NCI-H128 (cell line): ENCODE measurements around the gene SULT1B1.
A peak's percentile ranks its signal among the peaks of the same experiment; 100 is the strongest.
"Not testable (repeated sequence)": the region's sequence is repeated elsewhere in the genome, so short reads cannot be mapped to it uniquely, and the experiment has no call there.

ENCODE experiments used
- DNase-seq: peaks from one replicate; lab custom pipeline; 2025; ENCODE audit not compliant: unreplicated experiment; lab: John Stamatoyannopoulos, UW

The SULT1B1 gene

DNA sequence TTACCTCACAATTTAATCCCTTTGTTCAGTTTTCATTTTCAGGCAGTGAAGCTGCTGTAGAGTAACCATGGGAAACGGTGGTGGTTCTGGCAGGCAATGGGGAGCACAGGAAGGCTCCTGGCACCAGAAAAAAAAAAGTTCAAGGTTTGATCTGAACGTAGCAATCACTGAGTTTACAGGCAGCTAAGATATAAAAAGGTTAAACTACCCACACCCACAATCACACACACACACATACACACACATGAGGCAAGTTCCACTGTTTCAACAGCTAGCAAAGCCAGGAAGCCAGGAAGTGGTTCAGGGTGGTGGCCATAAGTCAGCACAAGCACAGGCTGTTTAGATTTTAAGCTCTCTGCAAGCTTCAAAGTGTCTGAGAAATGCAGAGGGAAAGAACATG, at the start of gene SULT1B1:
SULT1B1 (minus strand) TSS at position 166 of the 400 bp plus-strand sequence. CDS start 5,403 bp downstream, outside the sequence.
- no peak for DNase-seq

DNA sequence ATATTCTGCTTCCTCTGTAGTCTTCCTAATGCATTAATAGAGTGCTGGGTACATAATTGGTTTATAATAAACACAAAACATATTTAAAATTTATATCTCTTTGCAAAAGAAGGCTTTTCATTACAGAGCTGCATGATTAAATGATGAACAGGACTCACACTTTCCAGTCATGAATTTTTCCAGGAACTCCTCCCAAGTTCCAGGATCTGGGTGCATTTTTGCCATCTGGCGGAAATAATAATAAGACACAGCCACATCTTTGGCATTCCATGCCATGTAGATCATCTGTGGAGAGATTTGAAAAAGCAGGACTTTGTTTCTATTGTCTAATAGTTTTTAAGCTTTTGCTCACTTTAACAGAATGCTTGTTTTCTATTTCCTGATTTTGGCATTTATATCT, 40.2 kb upstream of the SULT1B1 start:
- DNase-seq, result no peak

DNA sequence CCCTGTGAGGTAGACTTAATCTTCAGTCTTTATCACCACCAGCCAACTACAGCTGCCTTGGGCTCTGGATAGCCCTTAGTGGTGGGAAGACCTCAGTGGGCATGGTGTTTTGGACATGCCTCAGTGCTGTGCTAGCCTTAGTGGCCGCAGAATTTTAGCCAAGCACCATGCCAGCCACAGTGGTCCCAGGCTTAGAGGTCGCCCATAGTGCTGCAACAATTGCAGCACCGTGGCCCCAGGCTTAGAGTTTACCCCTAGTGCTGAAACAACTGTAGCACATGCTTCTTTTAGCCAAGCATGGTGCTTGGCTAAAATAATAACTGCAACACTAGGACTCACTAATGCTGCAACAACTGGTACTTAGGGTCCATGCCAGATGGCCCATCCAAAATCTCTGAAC, 38.9 kb upstream of the SULT1B1 start:
- DNase-seq, result no peak

DNA sequence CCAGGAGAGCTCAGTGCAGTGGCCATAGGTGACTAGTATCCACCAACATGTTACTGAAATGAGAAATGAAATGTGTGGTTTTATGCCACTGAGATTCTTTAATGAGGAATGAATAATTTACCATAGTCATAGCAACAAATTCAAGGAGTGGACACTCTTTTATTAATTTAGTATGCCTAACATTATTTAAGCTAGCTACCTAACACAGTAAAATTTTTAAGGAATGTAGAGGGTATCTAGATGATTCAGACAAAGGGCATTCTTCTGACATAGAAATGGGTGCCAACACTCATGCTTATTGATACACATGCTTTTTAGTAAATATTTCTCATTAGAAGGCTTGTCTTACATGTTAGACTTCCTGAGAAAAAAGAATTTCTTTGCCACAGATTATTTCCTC, 33.3 kb upstream of the SULT1B1 start:
- DNase-seq, result no peak

DNA sequence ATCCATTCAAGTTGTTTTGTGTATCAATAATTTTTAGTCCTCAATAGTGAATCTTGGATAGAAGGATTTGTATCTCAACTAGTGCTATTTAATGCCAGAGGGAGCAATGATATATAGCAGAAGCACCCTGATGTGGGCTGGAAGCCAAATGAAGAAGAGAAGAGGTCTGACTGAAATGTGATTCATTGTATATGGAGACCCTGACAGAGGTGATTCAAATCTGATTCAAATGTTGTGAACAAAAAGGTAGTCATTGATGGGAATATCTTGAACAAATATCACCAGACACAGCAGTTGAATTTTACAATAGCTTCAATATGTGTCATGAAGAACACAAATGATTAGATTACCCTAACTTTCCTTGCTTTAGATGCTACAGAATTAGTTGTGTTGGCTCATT, 27.5 kb upstream of the SULT1B1 start:
- DNase-seq, result no peak

DNA sequence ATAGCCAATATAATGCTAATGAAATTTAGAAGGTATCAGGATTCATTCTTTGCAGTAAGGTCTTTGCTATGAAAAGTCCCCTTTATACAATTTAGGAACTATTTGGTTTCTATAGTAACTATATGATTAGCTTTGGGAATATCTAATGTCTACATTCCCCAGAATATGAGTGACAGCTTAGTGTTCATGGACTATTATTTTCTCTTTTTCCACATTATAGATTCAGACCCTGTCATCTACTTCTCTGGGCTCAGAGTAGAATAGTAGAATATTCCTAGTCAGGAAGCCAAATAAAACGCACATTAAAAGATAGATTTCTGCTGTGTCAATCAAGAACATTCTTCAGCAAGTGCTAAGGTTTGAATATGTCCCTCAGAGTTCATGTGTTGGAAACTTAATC, 26.1 kb upstream of the SULT1B1 start:
- DNase-seq, result no peak

DNA sequence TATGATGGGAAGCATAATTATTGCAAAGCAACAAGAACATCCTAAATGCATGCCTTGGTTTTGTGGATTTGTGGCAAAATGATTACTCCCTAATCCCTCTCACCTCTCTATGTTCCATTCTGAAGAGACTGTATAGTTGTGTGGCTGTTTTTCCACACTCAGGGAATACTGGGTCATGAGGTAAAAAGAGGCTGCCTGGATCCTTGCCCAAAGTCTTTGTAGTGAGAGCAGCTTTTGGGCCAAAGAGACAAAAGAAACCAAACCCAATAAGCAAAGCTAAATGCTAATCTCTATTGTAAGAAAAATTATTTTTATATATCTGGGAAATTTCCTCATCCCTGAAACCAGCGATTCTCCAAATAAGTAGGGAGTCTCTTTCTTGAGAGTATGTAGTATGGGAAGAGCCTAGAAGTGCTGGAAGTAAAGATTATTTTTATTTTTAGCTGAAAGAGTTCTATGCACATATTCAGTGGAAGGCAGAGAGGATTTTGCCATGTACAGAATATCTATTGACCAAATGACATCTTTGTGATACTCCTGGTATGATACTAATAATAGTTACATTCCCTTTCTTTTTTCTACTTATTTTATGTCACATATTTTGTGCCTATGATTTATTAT, 24.9 kb upstream of the SULT1B1 start:
- no peak for DNase-seq

DNA sequence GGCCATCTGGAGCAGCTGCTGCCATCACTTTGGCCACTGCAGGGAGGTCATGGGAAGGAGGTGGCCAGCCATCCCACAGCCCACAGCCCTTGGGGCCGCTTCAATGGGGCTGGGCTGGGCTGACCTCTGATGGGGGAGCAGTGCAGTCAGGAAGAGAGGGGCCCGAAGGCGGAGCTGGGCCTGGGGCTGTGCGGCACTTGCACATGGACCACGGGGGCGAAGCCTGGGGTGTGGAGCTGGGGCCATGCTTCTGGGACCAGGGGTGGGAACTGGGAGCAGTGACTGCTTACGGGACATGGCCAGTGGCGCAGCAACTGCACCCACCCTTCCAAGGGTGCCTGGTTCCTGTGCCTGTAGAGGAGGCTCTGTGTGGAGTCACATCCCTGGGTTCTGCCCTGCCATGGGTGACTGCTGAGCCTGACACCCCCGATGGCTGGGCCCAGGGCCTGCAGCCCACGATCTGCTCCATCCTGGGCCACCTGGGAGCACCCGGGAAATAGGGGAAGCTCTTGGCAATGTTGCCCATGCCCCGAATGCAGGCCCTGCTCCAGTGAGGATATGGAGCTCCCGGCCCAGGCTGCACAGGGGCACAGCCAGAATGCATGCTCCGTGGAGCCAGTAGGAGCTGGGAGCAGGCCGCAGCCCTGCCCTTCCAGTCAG, 22.4 kb upstream of the SULT1B1 start:
- no peak for DNase-seq

DNA sequence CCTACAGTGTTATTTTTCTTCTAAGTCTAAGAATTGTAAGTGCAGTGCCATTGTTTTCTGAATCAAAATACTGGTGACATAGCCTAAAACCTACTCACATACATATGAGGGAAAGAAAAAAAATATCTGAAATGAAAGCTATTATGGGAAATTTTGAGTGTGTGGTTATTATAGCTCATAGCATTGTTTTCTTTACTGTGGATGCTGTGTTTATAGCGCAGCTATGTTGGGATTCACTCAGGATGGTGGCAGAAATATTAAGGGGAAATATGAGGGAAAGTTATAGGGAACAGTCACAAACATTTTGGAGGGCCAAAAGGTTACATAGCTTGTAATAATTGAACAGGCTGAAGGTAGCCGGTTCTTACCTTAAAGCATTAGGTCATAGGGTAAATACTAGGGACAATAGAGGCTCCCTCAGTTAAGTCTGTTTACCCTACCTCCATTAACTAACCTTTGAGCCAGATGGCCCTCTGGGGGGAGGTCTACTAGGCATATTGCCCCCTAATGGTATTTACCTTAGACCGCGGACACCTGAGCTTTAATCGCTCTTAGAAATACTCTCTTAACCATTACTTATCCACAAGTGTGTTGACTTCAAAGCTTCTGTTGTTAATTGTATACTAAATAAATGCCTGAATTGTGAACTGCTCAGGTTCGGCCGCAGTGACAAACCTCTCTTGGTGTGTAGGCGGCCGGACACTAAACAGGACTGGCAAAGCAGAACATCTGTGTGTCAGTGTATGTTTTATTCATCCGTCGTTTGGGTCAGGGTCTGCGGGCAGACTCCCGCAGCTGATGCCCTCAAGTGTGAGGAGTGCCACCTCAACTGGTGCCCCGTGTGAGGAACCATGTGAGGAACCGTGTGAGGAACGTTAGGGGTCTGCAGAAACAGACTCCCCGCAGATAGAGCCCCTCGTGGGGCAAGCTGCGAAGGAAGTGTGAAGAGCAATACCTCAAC, 21.3 kb upstream of the SULT1B1 start:
- DNase-seq, result peak; percentile 15

DNA sequence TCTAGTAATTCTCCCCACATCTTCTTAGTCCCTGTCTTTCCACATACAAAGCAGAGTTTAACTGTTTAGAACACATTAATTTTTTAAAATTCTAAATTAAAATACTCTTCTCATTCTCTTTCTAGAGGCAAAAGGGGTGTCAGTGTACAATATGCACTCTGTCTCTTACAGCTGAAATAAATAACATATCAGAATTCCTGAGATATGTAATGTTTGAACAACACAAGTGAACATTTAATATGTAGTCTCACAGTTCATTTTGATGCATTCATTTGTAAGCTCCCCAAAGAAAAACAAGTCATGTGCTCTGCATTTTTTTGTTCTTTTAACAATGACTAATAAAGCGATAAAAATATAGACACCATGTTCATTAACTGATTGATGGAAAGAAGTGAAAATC, 19.7 kb upstream of the SULT1B1 start:
- DNase-seq, result no peak

DNA sequence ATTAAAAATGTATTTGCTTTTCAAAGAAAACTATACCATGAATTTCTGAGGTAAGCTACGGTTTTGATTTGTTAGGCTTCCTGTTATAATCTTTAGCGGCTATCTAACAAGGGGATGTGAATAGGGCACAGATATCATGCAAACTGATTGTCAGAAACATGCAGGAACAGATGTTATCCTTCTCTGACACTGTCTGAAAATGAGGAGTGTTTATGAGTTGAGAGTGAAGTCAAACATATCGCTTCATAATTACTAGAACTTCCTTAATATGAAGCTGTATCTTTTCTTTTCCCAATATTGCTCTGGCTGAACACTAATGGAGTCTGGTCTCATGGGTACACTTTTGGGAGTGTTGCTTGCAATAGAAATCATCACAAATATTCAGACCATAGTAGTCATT, 16.3 kb upstream of the SULT1B1 start:
- DNase-seq, result no peak

DNA sequence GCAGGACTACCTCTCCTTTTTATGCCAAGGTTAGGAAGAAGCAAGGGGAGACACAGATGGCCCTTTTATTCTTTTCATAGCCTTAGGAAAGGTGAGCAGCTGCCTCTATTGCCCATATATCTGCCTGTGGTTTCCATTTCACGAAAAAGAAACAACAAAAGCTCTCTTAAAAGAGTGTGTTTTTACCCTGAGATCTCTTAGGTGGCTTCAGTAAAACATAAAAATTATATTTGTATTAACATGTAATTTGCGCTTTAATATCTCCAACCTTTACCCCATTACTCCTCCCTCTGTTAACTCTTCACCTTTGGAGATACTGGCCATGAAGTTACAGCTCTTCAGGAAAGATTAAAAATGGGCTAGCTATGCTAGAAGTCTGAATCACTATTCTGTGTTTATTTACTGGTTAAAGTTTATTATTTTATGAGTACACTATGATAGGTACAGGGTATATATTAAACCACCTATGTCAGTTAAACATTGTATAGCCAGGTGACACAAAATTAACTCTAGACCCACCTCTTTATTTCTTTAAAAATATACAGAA, 15.0 kb upstream of the SULT1B1 start:
- DNase-seq, result no peak

DNA sequence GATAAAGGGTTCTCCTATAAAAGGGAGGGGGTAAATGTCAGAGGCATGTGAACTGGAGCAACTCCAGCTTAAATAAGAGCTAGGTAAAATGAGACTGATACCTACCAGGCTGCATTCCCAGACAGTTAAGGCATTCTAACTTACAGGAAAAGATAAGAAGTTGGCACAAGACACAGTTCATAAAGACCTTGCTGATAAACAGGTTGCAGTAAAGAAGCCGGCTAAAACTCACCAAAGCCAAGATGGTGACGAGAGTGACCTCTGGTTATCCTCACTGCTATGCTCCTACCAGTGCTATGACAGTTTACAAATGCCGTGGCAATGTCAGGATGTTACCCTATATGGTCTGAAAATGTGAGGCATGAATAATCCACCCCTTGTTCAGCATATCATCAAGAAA, 13.1 kb upstream of the SULT1B1 start:
- no peak for DNase-seq

DNA sequence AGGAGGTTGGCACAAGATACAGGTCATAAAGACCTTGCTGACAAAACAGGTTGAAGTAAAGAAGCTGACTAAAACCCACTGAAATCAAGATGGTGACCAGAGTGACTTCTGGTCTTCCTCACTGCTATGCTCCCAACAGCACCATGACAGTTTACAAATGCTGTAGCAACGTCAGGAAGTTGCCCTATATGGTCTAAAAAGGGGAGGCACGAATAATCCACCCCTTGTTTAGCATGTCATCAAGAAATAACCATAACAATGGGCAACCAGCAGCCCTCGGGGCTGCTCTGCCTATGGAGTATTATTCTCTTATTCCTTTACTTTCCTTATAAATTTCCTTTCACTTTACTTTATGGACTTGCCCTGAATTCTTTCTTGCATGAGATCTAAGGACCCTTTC, 8.1 kb upstream of the SULT1B1 start:
- not testable (repeated sequence) for DNase-seq

DNA sequence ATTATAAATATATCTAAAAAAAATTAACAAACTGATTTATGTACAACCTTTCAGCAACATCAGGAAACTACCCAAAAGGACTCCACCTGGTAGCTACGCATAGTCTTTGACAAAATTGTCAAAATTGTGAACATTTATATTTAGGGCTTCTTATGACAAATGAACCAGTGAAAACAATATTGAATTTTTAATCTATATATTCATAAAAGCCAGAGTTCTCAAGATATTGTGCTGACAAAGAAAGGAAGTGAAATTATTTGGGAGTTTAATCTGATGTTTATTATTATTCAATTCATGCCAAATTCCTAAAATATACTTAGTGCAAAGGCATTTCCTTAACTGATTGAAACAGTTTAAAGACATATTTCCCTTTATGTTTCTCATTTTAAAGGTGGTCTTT, 5.3 kb upstream of the SULT1B1 start:
- DNase-seq, result no peak

DNA sequence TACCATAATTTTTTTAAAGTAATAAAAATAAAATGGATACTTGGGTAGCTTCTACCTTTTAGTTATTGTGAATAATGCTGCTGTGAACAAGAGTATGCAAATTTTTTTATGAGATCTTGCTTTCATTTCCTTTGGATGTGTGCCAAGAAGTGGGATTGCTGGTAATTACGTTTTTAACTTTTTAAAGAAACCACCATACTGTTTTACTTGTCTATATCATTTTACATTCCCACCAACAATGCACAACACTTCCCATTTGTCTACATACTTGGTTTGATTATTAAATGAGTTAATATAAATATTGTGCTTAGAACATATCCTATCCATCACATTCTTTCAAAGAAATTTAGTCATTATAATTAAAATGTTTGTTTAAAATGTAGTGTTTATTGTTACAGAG, 3.9 kb upstream of the SULT1B1 start:
- no peak for DNase-seq

DNA sequence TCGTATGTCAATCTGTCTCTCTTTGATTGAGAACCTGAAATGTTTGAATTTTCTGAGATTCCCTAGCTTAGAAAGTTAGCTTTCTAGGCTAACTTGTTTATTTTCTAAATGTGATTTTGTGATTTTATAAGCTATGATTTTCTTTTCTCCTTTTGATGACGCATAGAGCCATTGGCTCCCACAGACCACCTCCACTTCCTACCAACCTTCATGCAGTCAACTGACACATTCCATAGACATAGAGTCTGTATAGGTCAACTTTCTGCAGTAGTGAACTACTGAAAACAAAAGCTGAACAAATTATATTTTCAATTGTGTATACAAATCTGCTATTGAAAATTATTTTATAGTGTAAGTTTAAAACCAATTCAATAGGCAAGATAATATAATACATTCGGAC, 2.8 kb upstream of the SULT1B1 start:
- no peak for DNase-seq

DNA sequence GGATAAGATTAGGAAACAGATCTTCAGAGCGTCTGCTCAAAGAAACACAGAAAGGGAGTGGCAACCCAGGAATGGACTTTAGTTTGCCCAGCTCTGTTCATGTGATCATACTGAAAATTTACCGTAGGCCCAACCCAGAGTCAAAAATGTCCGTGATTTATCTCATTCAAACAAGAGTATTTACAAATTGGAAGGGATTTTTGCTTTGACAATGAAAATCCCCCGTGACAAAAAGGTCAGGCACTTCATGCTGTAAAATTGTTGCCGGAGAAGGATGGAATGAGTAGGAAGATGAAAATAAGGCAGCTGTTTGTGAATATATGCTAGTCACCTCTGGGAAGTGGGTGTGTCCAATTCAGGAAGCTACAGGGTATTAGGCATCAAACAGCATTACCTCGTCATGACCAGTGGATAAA, 1.2 kb downstream of the SULT1B1 start:
- no peak for DNase-seq

DNA sequence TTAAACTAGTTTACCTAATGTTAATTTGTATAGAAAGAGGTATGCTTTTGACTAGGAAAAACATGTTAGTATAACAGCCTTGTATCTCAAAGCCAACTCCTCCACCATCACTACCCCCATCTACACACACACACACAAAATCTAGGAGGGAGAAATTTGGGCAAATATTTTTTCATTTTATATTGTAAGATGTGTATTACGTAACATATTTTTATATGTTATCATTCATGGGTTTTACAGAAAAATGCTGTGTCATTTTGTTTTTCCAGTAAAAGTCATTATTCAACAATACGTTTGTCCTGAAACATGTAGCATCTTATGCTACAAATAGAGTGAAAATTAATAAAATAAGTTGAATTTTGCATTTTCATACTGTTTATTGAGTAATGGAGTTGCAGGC, 3.0 kb downstream of the SULT1B1 start:
- no peak for DNase-seq

DNA sequence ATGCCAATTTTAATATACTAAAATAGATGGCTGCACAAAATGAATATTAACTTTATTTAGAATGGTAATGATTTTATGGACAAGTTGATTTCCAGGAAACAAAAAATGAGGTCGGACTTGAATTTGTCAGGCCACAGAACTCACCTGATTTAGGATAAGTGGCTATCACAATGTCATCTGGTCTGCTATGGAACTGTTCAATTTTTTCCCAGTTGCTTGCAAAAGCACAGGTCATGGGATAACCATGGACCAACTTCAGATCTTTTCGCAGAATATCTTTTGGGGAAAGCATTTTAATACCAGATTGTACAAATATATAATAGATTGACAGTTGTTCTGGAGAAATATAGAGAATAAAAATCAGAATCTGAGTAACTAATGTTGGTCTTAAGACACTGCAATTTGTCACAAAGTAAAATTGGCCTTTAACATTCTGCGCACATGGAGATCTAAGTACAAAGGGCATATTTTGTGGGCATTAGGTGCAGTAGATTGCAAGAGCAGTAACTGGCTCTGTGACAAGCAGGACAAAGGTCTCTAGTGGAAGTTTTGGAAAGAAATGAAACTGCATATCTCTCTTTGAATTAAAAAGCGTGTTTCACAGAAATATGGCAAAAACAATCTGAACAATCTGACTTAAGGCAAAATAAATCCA, 5.4 kb downstream of the SULT1B1 start:
- no peak for DNase-seq

DNA sequence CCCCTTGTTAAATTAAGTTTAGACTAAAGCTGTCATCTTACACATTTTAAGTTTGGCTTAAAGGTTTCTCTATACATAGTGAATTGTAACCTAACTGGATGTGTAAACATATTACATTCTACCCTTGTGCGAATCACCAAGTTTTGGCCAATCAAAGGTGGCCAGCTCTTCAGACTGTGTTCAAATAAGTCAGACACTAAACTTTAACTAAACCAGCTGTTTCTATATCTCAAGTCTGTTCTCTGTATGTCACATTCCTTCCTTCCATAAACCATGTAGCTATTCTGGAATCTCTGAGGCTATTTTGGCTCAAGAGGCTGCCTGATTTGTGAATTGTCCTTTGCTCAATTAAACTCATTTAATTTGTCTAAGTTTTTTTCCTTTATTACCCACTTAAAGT, 6.7 kb downstream of the SULT1B1 start:
- DNase-seq, result no peak
